Psoas muscle (tissue), 8 donors: ENCODE data around the gene DAGLB. TPM values are rescaled to one million over a fixed set of nuclear protein-coding genes. Genes with fewer than 3 reads are reported as not detected.

Experiments
- ATAC-seq, 4 donors: fragments of 200-7000 bp; cut with Tn5 transposase; one replicate each; pipeline ENCODE4 v1.9.1; 2020; ENCODE audit warnings: moderate library complexity in 3 of 4, mild to moderate bottlenecking in 2 of 4
- DNase-seq, 2 donors: peaks; one replicate each; pipeline ENCODE4 v3.0.0-alpha.2; 2020
- H3K27ac ChIP-seq: fragments of 200-600 bp; one replicate; pipeline ENCODE4 v1.8.0; 2022
- H3K27me3 ChIP-seq, 3 donors: fragments of 200-600 bp in 1 of 3; one replicate each; pipeline versions ENCODE4 v1.6.1 to v1.8.0; 2013 to 2022; ENCODE audit warnings: low read length in 2 of 3, mild to moderate bottlenecking in 2 of 3, moderate library complexity in 1 of 3; ENCODE audit not compliant: insufficient read depth in 3 of 3
- H3K36me3 ChIP-seq, 2 donors: fragments of 200-600 bp in 1 of 2; one replicate each; pipeline versions ENCODE4 v1.6.1 to v1.8.0; 2013 to 2022; ENCODE audit warnings: low read depth in 1 of 2, mild to moderate bottlenecking in 1 of 2, moderate library complexity in 1 of 2; ENCODE audit not compliant: insufficient read depth in 1 of 2
- H3K4me1 ChIP-seq: fragments of 200-600 bp; one replicate; pipeline ENCODE4 v1.8.0; 2022
- H3K4me3 ChIP-seq: fragments of 200-600 bp; one replicate; pipeline ENCODE4 v1.8.0; 2022; ENCODE audit warnings: mild to moderate bottlenecking
- H3K9me3 ChIP-seq: fragments of 200-600 bp; one replicate; pipeline ENCODE4 v1.8.0; 2022
- CTCF ChIP-seq: fragments of 200-600 bp; IDR thresholded peaks from one replicate; pipeline ENCODE4 v1.8.0; 2022; ENCODE audit warnings: antibody characterized with exemption
- WGBS, 3 donors: extraction: QIAGEN DNeasy Blood & Tissue Kit; methylation state at CpG; one replicate each; pipeline versions ENCODE4 v1.1.6 to v1.1.7; 2013; 5-methylcytosine and 5-hydroxymethylcytosine counted together
- intact Hi-C, 2 donors: fragments of 100-400 bp; cut with DNase I; formaldehyde crosslinking; loops; one replicate each; pipeline versions ENCODE4 v1.11.0 to v1.14.2; 2022
- polyA plus RNA-seq, 3 donors: library from polyadenylated mRNA; stranded (reverse); fragments of 200-250 nt; gene quantifications; one replicate each; pipeline ENCODE4 v1.2.3, GENCODE V29; 2013
- total RNA-seq, 4 donors: library from RNA; stranded (reverse); fragmentation: NEBNext Ultra II Directional in 2 of 4; extraction: Animal tissue kit (Norgen Biotek cat#: 25700) in 2 of 4; gene quantifications; one replicate each; pipeline versions ENCODE4 v1.2.1 to v1.2.4, GENCODE V29; 2021 to 2023
- donor health status: healthy with polysubstance abuse.
- donor health status: DM: no; HTN: no; CAD: no; lungs with moderate emphysema.
- donor health status: Bipolar disorder and iron deficiency.
- donor health status: healthy.
- donor health status: DM: yes; HTN: yes; CAD: no.
- donor health status: DM: no; HTN: no; CAD: no.
- donor health status: DM: no; HTN: no; CAD: no.
- donor health status: DM: yes; HTN: yes; CAD: no.

DAGLB gene
- total and polyA plus RNA-seq, 7 donors = 9.2 to 23.8 (median 12.1) TPM

- Histone ChIP-seq H3K9me3 (no peaks in the 10 kb centered on the region), H3K4me1 (peaks cover 55% of the 10 kb centered on the region), H3K27ac (peak overlapping the region; percentile 84), H3K4me3 (no peak overlapping the region), H3K27me3 (no peaks in the 10 kb centered on the region), H3K36me3 (peaks cover 2 to 39% of the 10 kb centered on the region in 2 donors)
- peak; percentile 98 for TF ChIP-seq CTCF
- WGBS, 3 donors = 41 to 47% (median 45%) methylated on average over 27 of the region's 27 CpGs
- ATAC-seq (peak; percentile 28 to 74 (median 66)), DNase-seq (peak; percentile 79 to 90)
- intact Hi-C loops = loop anchor here in 1 of 2 donors (5.0 to 10.0 kb wide), 2 partner anchors 278 to 421 kb away; no protein-coding TSS in a partner anchor
These were observed 12.0 kb downstream of the DAGLB start for GRCh38 chr7:6435486-6436384.

GRCh38 chr7:6433784-6434615 is 13.8 kb downstream of the DAGLB start:
- no peaks in the 10 kb centered on the region for H3K9me3 ChIP-seq
- H3K36me3 ChIP-seq = peaks cover 2 to 53% of the 10 kb centered on the region in 2 donors
- WGBS, 3 donors = 84 to 92% (median 86%) methylated on average over 17 of the region's 17 CpGs
- no peak for ATAC-seq
- H3K4me1 ChIP-seq = peaks cover 37% of the 10 kb centered on the region
- no peaks in the 10 kb centered on the region for H3K27me3 ChIP-seq
- no peak overlapping the region for H3K4me3 ChIP-seq
- peak overlapping the region; percentile 11 for H3K27ac ChIP-seq
- TF ChIP-seq CTCF = no peak
- intact Hi-C loops = loop anchor here in 1 of 2 donors (10.0 kb wide), 1 partner anchor 419 kb away; no protein-coding TSS in a partner anchor
- DNase-seq = no peak

- 91 to 93% (median 93%) methylated on average over 6 of the region's 6 CpGs for WGBS, 3 donors
- Histone ChIP-seq H3K36me3 (peaks cover 2 to 65% of the 10 kb centered on the region in 2 donors), H3K9me3 (no peaks in the 10 kb centered on the region), H3K4me3 (no peak overlapping the region), H3K4me1 (peaks cover 25% of the 10 kb centered on the region), H3K27ac (no peak overlapping the region), H3K27me3 (no peaks in the 10 kb centered on the region)
- no peak for ATAC-seq
- TF ChIP-seq CTCF = no peak
- intact Hi-C loops = loop anchor here in 1 of 2 donors (10.0 kb wide), 1 partner anchor 418 kb away; no protein-coding TSS in a partner anchor
- no peak for DNase-seq
These were observed 15.0 kb downstream of the DAGLB start for GRCh38 chr7:6432781-6433180.

- intact Hi-C loops = loop anchor here in 1 of 2 donors (10.0 kb wide), 1 partner anchor 416 kb away; no protein-coding TSS in a partner anchor
- Histone ChIP-seq H3K27ac (no peak overlapping the region), H3K27me3 (no peaks in the 10 kb centered on the region), H3K4me3 (no peak overlapping the region), H3K9me3 (no peaks in the 10 kb centered on the region), H3K4me1 (peaks cover 9% of the 10 kb centered on the region), H3K36me3 (peaks cover 2 to 72% of the 10 kb centered on the region in 2 donors)
- 93 to 97% (median 95%) methylated on average over 12 of the region's 12 CpGs for WGBS, 3 donors
- DNase-seq = no peak
- no peak for TF ChIP-seq CTCF
- no peak for ATAC-seq
These were observed 16.8 kb downstream of the DAGLB start for GRCh38 chr7:6430974-6431373.
